GM21717 (cell line): Measurements from ENCODE around the gene KHDC4.
"Not testable (repeated sequence)": the region's sequence is repeated elsewhere in the genome, so short reads cannot be mapped to it uniquely, and the experiment has no call there.

ENCODE experiments used
- ATAC-seq: cut with Tn5 transposase; IDR thresholded peaks from one replicate; pipeline ENCODE4 v1.9.1; 2021; ENCODE audit warnings: mild to moderate bottlenecking, moderate library complexity; ENCODE audit not compliant: unreplicated experiment

Gene KHDC4

GRCh38 chr1:155910621-155911121, 23.5 kb downstream of the KHDC4 start:
- ATAC-seq = no peak

DNA sequence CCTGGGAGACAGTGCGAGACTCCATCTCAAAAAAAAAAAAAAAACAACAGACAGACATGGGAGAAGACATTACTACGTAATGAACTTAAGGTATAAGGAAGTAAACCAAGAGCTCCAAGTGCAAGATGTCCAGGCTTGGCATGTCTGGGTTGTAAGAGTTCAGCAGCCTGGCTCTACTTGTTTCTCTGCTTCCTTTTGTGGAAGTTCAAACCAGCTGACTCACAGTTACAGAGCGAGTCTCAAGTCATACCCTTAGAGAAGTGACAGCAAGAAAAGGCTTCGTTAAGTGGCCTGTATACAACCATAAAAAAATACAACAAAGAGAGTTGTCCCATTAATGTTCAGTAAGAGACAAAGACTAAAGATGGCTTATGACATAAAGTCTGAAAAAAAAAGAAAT, 24.3 kb downstream of the KHDC4 start:
- ATAC-seq = no peak

GRCh38 chr1:155904261-155904660, 30.0 kb downstream of the KHDC4 start:
- no peak for ATAC-seq

DNA sequence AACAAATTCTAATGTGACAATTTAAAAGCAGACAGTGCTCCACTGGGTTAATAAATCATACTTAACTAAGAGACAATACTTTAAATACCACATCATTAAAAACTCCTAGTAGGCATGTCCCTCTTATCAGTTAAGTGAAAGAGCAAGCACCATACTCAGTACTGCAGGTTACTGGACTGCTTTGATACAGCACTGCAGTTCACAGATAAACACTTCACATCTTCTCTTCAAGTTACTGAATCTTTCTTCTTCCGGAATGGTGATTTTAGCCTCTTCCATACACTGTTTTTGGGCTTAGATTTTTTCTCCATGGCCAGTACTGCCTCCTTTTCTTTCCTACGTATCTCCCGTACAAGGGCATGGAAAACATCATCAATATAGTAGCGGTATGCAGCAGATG, 34.1 kb downstream of the KHDC4 start:
- ATAC-seq = no peak

DNA sequence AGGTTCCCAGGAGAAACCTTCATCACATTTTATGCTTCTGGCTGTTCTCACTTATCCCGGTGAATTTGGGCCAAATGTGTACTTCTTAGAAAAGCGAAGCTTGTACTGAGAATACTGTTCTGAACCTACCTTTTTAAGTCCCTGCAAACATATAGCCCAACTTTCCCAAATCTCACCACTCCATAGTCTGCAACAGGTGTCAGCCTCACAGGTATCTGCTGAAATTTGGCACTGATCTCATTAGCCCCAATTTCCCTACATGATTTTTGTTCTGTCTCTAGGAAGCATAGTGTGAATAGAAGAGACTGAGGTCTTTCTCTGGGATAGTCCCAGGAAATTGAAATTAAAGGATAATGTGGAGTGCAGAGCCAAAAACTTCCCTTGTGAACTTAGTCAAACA, 34.5 kb downstream of the KHDC4 start:
- ATAC-seq = no peak

DNA sequence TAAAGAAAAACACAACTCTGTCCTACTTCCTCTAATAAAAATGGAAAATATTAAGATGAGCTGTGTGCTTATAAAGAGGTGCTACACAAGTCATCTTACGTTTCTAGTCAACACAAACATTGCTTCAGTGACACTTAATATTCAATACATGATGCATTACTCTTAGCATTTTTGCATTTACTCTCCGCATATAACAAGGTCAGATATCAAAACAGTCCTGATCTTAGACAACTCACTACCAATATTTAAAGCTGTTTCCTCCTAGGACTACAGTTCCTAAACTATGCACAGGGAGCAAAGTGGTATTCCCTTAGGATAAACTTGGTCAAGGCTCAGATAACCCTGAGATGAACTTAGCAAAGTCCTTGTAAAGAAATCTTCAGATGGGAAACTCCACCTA, 35.3 kb downstream of the KHDC4 start:
- ATAC-seq = no peak

- ATAC-seq = no peak
Measured at GRCh38 chr1:155897746-155898145, 36.5 kb downstream of the KHDC4 start.

GRCh38 chr1:155896476-155896875, 37.7 kb downstream of the KHDC4 start:
- not testable (repeated sequence) for ATAC-seq

- not testable (repeated sequence) for ATAC-seq
Measured at GRCh38 chr1:155895617-155896016, 38.6 kb downstream of the KHDC4 start.

- no peak for ATAC-seq
Measured at GRCh38 chr1:155893389-155894142, 40.6 kb downstream of the KHDC4 start.

- no peak for ATAC-seq
Measured at GRCh38 chr1:155892796-155893195, 41.4 kb downstream of the KHDC4 start.

GRCh38 chr1:155890251-155890650, 44.0 kb downstream of the KHDC4 start:
- no peak for ATAC-seq

DNA sequence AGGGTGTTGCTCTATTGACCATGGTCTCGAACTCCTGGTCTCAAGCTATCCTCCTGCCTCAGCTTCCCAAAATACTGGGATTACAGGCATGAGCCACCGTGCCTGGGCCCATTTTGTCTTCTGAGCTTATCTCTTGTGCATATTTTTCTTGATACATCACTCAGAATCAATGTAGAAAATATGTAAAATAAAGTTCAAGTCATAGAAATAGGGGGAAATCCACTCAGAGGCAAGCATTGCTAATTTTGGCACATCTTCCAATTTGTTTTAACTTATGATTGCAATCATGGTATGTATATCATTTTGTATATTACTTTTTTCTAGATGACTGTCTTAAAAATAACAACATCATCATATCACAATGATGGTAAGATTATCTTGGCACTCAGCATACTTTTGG, 44.6 kb downstream of the KHDC4 start:
- ATAC-seq = no peak

DNA sequence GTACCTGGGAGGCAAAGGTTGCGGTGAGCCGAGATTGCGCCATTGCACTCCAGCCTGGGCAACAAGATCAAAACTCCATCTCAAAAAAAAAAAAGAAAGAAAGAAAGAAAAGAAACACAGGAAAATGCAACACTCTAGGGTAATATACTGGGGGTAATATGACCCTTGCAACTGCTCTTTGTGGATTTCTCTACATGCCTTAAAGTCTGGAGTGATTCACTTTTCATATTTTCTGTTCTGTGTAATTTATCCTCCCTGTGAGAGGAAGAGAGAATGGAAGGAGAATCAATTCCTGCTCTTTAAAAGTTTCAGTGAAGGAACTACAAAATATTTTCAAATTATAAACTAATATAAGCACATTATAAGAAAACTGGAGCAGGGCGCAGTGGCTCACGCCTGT, 45.7 kb downstream of the KHDC4 start:
- ATAC-seq = no peak

GRCh38 chr1:155884982-155885381, 49.2 kb downstream of the KHDC4 start:
- no peak for ATAC-seq

- no peak for ATAC-seq
Measured at GRCh38 chr1:155884031-155884960, 49.9 kb downstream of the KHDC4 start.

- no peak for ATAC-seq
Measured at GRCh38 chr1:155882766-155883165, 51.4 kb downstream of the KHDC4 start.

GRCh38 chr1:155882235-155882634, 52.0 kb downstream of the KHDC4 start:
- no peak for ATAC-seq

GRCh38 chr1:155880950-155881349, 53.3 kb downstream of the KHDC4 start:
- no peak for ATAC-seq

- no peak for ATAC-seq
Measured at GRCh38 chr1:155880251-155880650, 54.0 kb downstream of the KHDC4 start.

DNA sequence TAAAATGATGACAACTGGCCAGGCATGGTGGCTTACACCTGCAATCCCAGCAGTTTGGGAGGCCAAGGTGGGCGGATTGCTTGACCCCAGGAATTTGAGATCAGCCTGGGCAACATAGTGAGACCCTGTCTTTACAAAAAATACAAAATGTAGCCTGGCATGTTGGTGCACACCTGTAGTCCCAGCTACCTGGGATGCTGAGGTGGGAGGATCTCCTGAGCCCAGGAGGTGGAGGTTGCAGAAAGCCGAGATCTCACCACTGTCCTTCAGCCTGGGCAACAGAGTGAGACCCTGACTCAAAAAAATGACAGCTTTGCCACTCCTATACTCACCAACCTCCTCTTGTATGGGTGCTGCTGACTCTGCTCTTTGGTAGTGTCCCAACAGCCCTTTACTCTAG, 56.3 kb downstream of the KHDC4 start:
- no peak for ATAC-seq

GRCh38 chr1:155873860-155874259, 60.4 kb downstream of the KHDC4 start:
- ATAC-seq = no peak
